DND-41 (cell line): ENCODE data around the gene FAXDC2.

Experiments
- CTCF ChIP-seq: IDR thresholded peaks from 2 replicates; pipeline ENCODE4 v1.5.1; 2012; ENCODE audit warnings: borderline replicate concordance, low read length, moderate library complexity, mild to moderate bottlenecking; ENCODE audit not compliant: poor library complexity, severe bottlenecking; ENCODE audit errors: extremely low read depth
- EZH2 ChIP-seq: IDR thresholded peaks from 3 replicates; pipeline ENCODE4 v1.6.1; 2012; ENCODE audit warnings: borderline replicate concordance, low read depth, mild to moderate bottlenecking, moderate library complexity, low read length, inconsistent platforms; ENCODE audit not compliant: severe bottlenecking

GRCh38 chr5:154815684-154816247, 34.6 kb downstream of the FAXDC2 start:
- TF ChIP-seq CTCF (no peak), EZH2 (no peak)
